NCI-H128 (cell line): ENCODE measurements around the gene ELK3.

Experiments used
- DNase-seq: peaks from one replicate; lab custom pipeline; 2025; ENCODE audit not compliant: unreplicated experiment; lab: John Stamatoyannopoulos, UW

ELK3 gene

GRCh38 chr12:96211988-96212387 lies 17.8 kb downstream of the ELK3 start:
- DNase-seq: no peak

- no peak for DNase-seq
Observed at GRCh38 chr12:96212456-96213375, 18.5 kb downstream of the ELK3 start.

GRCh38 chr12:96213869-96214268 lies 19.7 kb downstream of the ELK3 start:
- DNase-seq: no peak

GRCh38 chr12:96215919-96216273 lies 21.7 kb downstream of the ELK3 start:
- DNase-seq: no peak

GRCh38 chr12:96218989-96219678 lies 25.0 kb downstream of the ELK3 start:
- DNase-seq: no peak

GRCh38 chr12:96219700-96220206 lies 25.6 kb downstream of the ELK3 start:
- no peak for DNase-seq

GRCh38 chr12:96220902-96221301 lies 26.7 kb downstream of the ELK3 start:
- no peak for DNase-seq

- no peak for DNase-seq
Observed at GRCh38 chr12:96221391-96221790, 27.2 kb downstream of the ELK3 start.

GRCh38 chr12:96223411-96224218 lies 29.4 kb downstream of the ELK3 start:
- DNase-seq: no peak

- no peak for DNase-seq
Observed at GRCh38 chr12:96224219-96224615, 30.0 kb downstream of the ELK3 start.

- peak; percentile 88 for DNase-seq
Observed at GRCh38 chr12:96225044-96225855, 31.1 kb downstream of the ELK3 start.

- no peak for DNase-seq
Observed at GRCh38 chr12:96225994-96226399, 31.8 kb downstream of the ELK3 start.

- DNase-seq: no peak
Observed at GRCh38 chr12:96226401-96226800, 32.2 kb downstream of the ELK3 start.

GRCh38 chr12:96226801-96227348 lies 32.7 kb downstream of the ELK3 start:
- DNase-seq: no peak

GRCh38 chr12:96227365-96228106 lies 33.4 kb downstream of the ELK3 start:
- DNase-seq: no peak

GRCh38 chr12:96228566-96229248 lies 34.5 kb downstream of the ELK3 start:
- DNase-seq: no peak

- DNase-seq: no peak
Observed at GRCh38 chr12:96230646-96231045, 36.5 kb downstream of the ELK3 start.

GRCh38 chr12:96233168-96233567 lies 39.0 kb downstream of the ELK3 start:
- no peak for DNase-seq

- no peak for DNase-seq
Observed at GRCh38 chr12:96233939-96234461, 39.8 kb downstream of the ELK3 start.
